Measurements from ENCODE around the gene RALGAPB.

DNA sequence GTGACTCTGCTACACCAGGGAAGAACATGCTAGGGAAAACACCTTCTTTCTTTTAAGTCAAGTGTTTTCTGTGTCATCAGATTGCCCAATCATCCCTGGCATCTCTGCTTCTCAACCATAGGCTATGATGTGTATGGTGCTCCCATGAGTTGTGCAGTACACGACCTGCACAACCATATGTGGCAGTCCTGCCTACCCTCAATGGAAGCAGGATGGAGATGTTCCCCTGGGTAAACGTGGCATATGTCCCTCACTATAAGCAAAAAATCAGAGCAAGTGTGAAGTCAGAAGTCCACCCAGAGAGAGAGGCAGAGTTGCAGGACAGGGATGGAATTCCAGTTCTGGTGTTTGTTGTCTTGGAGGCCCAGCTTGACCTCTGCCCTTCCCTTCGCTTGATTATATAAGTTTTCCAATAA lies 27.3 kb upstream of the RALGAPB start:
- TF ChIP-seq, protein P1, sequence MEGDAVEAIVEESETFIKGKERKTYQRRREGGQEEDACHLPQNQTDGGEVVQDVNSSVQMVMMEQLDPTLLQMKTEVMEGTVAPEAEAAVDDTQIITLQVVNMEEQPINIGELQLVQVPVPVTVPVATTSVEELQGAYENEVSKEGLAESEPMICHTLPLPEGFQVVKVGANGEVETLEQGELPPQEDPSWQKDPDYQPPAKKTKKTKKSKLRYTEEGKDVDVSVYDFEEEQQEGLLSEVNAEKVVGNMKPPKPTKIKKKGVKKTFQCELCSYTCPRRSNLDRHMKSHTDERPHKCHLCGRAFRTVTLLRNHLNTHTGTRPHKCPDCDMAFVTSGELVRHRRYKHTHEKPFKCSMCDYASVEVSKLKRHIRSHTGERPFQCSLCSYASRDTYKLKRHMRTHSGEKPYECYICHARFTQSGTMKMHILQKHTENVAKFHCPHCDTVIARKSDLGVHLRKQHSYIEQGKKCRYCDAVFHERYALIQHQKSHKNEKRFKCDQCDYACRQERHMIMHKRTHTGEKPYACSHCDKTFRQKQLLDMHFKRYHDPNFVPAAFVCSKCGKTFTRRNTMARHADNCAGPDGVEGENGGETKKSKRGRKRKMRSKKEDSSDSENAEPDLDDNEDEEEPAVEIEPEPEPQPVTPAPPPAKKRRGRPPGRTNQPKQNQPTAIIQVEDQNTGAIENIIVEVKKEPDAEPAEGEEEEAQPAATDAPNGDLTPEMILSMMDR (IDR thresholded peaks at IDR 0.05; ENCODE audit: insufficient read depth, low read length, poor library complexity, severe bottlenecking), result no peak
- no peak for TF ChIP-seq EZH2phosphoT487 (conservative IDR thresholded peaks at IDR 0.05; ENCODE audit: low read length)
